K562 (cell line): ENCODE data around the gene TP73. TPM values are rescaled to one million over a fixed set of nuclear protein-coding genes. Genes with fewer than 3 reads are reported as not detected.
A peak's percentile ranks its signal among the peaks of the same experiment; 100 is the strongest.

Experiments used
- ARID2 ChIP-seq: fragments of 450-650 bp; IDR thresholded peaks from 2 replicates; pipeline ENCODE4 v1.6.1; 2017; ENCODE audit warnings: antibody characterized with exemption, mild to moderate bottlenecking
- C11orf30 ChIP-seq: fragments of 450-650 bp; IDR thresholded peaks from 2 replicates; pipeline ENCODE4 v1.6.1; 2016; ENCODE audit warnings: low read depth, mild to moderate bottlenecking
- CBFA2T2 ChIP-seq: fragments of 450-650 bp; conservative IDR thresholded peaks from 2 replicates; pipeline ENCODE4 v1.6.1; 2017; ENCODE audit warnings: mild to moderate bottlenecking
- CBX5 ChIP-seq: IDR thresholded peaks from 2 replicates; pipeline ENCODE4 v1.6.1; 2014; ENCODE audit warnings: low read depth, borderline replicate concordance
- CSDE1 ChIP-seq, 2 experiments: fragments of 450-650 bp; IDR thresholded peaks; 2 replicates each; pipeline ENCODE4 v1.6.1; 2016; ENCODE audit warnings: mild to moderate bottlenecking in 1 of 2
- HDGF ChIP-seq: fragments of 450-650 bp; IDR thresholded peaks from 2 replicates; pipeline ENCODE4 v1.6.1; 2016
- KDM4B ChIP-seq, 2 experiments: fragments of 450-650 bp in 1 of 2; sonication (generic) in 1 of 2; IDR thresholded peaks; 2 replicates each; pipeline ENCODE4 v1.6.1; 2016 to 2017; ENCODE audit warnings: borderline replicate concordance in 2 of 2, antibody characterized with exemption in 1 of 2, low read depth in 1 of 2, mild to moderate bottlenecking in 1 of 2
- KHSRP ChIP-seq: fragments of 450-650 bp; IDR thresholded peaks from 2 replicates; pipeline ENCODE4 v1.6.1; 2017
- MXD1 ChIP-seq: fragments of 250-450 bp; sonication (Bioruptor Pico); IDR thresholded peaks from 2 replicates; pipeline ENCODE4 v1.8.0; 2021; ENCODE audit warnings: borderline replicate concordance, mild to moderate bottlenecking, moderate library complexity; ENCODE audit not compliant: poor library complexity, severe bottlenecking
- MYC ChIP-seq, 2 experiments: fragments of 250-450 bp in 1 of 2; sonication (Bioruptor Pico) in 1 of 2; IDR thresholded peaks; 2 replicates each; pipeline versions ENCODE4 v1.5.1 to v1.6.1; 2012 to 2021; ENCODE audit warnings: low read depth in 2 of 2, borderline replicate concordance in 1 of 2, improper control_type of control experiment in 1 of 2, low read length in 1 of 2, mild to moderate bottlenecking in 1 of 2, moderate library complexity in 1 of 2
- PHB ChIP-seq: fragments of 250-450 bp; sonication (Bioruptor Pico); IDR thresholded peaks from 2 replicates; pipeline ENCODE4 v1.5.0; 2021
- POLR2A ChIP-seq: fragments of 450-650 bp; conservative IDR thresholded peaks from 2 replicates; pipeline ENCODE4 v1.6.1; 2016
- POLR2AphosphoS2 ChIP-seq: IDR thresholded peaks from 2 replicates; pipeline ENCODE4 v1.6.1; 2012; ENCODE audit warnings: low read length, improper control_type of control experiment
- SRSF1 ChIP-seq: fragments of 200-400 bp; formaldehyde crosslinking; IDR thresholded peaks from 2 replicates; pipeline ENCODE4 v1.6.1; 2017; ENCODE audit warnings: mild to moderate bottlenecking, low read depth, low read length, moderate library complexity
- TCFL5 ChIP-seq: fragments of 250-450 bp; sonication (Bioruptor Pico); conservative IDR thresholded peaks from 2 replicates; pipeline ENCODE4 v1.6.1; 2021; ENCODE audit warnings: mild to moderate bottlenecking, moderate library complexity, matching md5 sums
- UBTF ChIP-seq, 2 experiments: IDR thresholded peaks; 2 replicates each; pipeline ENCODE4 v1.6.1; 2012; ENCODE audit warnings: improper control_type of control experiment in 2 of 2, low read depth in 2 of 2, low read length in 2 of 2, borderline replicate concordance in 1 of 2
- ZBTB17 ChIP-seq: fragments of 450-650 bp; formaldehyde crosslinking; IDR thresholded peaks from 2 replicates; pipeline ENCODE4 v1.4.0; 2020; ENCODE audit warnings: mild to moderate bottlenecking
- ZNF184 ChIP-seq: sonication (generic); formaldehyde crosslinking; IDR thresholded peaks from 2 replicates; pipeline ENCODE4 v1.5.0; 2020; ENCODE audit warnings: missing genetic modification reagents
- ZNF395 ChIP-seq: fragments of 200-800 bp; sonication (Bioruptor generic); IDR thresholded peaks from 2 replicates; pipeline ENCODE4 v1.6.1; 2017; ENCODE audit warnings: missing genetic modification characterization, missing compliant biosample characterization
- ZNF41 ChIP-seq: fragments of 250-450 bp; sonication (Bioruptor Pico); conservative IDR thresholded peaks from 2 replicates; pipeline ENCODE4 v1.4.0; 2020; ENCODE audit warnings: mild to moderate bottlenecking
- polyA plus RNA-seq, 8 experiments: library from polyadenylated mRNA; depleted of rRNA in 4 of 8; stranded (reverse) in 5 of 8; unstranded in 3 of 8; fragments of >200 nt; fragmentation: Nextera tagmentation in 2 of 8; fragmentation: Illumina TruSeq in 1 of 8; extraction: Ambion mirVana in 2 of 8; extraction: Trizol in 1 of 8; gene quantifications; 2 replicates each; pipeline versions ENCODE4 v1.2.1 to v1.2.3, GENCODE V29; 2011 to 2014; ENCODE audit warnings: inconsistent platforms in 1 of 8, missing spikeins in 1 of 8
- total RNA-seq, 7 experiments: library from RNA; depleted of rRNA in 6 of 7; stranded (reverse); fragments of >200 nt in 6 of 7; fragmentation: Illumina TruSeq in 2 of 7; extraction: Trizol in 2 of 7; gene quantifications; 2 replicates each; pipeline versions ENCODE4 v1.2.1 to v1.2.3, GENCODE V29; 2011 to 2021; ENCODE audit warnings: low replicate concordance in 1 of 7
- TF ChIP-seq, protein P1 (sequence below): fragments of 450-650 bp; IDR thresholded peaks from 2 replicates; pipeline ENCODE4 v1.6.1; 2014; ENCODE audit warnings: low read depth, mild to moderate bottlenecking, moderate library complexity, borderline replicate concordance

TP73 gene
- total and polyA plus RNA-seq, 9 of the 15 experiments (the other 6 are each of a cell fraction or from before 2014, with no cell fraction given), result 0.07 to 1.6 (median 0.40) TPM; not detected in 2

- TF ChIP-seq ZNF395 (CRISPR knock-in tag) (no peak), ZNF41 (CRISPR knock-in tag) (no peak), UBTF (IDR thresholded peaks at IDR 0.05; ENCODE audit: borderline replicate concordance in 1 of 2, low read depth in 2 of 2, low read length in 2 of 2) (no peak), CBFA2T2 (no peak), MYC (IDR thresholded peaks at IDR 0.05; ENCODE audit: low read depth, low read length) (peak; percentile 57; the same call in 1 of the 2 replicates), MYC (CRISPR knock-in tag; IDR thresholded peaks at IDR 0.05; ENCODE audit: borderline replicate concordance, low read depth) (no peak), SRSF1 (no peak), KDM4B (IDR thresholded peaks at IDR 0.05; ENCODE audit: borderline replicate concordance in 2 of 2, low read depth in 1 of 2) (peak in 1 of 2 experiments; percentile 71; a peak in 1 of 4 replicates), PHB (CRISPR knock-in tag) (no peak), POLR2AphosphoS2 (no peak), ZBTB17 (CRISPR knock-in tag) (no peak), POLR2A (no peak), ARID2 (no peak), TCFL5 (CRISPR knock-in tag) (no peak), CBX5 (no peak), ZNF184 (CRISPR knock-in tag) (no peak), MXD1 (CRISPR knock-in tag) (no peak), C11orf30 (peak; percentile 22; the same call in 1 of the 2 replicates), KHSRP (no peak), CSDE1 (IDR thresholded peaks at IDR 0.05) (no peak), HDGF (no peak)
- TF ChIP-seq, protein P1, sequence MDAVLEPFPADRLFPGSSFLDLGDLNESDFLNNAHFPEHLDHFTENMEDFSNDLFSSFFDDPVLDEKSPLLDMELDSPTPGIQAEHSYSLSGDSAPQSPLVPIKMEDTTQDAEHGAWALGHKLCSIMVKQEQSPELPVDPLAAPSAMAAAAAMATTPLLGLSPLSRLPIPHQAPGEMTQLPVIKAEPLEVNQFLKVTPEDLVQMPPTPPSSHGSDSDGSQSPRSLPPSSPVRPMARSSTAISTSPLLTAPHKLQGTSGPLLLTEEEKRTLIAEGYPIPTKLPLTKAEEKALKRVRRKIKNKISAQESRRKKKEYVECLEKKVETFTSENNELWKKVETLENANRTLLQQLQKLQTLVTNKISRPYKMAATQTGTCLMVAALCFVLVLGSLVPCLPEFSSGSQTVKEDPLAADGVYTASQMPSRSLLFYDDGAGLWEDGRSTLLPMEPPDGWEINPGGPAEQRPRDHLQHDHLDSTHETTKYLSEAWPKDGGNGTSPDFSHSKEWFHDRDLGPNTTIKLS, result no peak
Observed at GRCh38 chr1:3624200-3625136, 27.8 kb upstream of the TP73 start, which contains the start of gene TPRG1L (continued).
